WTC11 (cell line): Measurements from ENCODE around the gene JUND. TPM values are rescaled to one million over a fixed set of nuclear protein-coding genes. Genes with fewer than 3 reads are reported as not detected.

Experiments used
- ARID4B ChIP-seq: sonication (generic); formaldehyde crosslinking; IDR thresholded peaks from 2 replicates; pipeline ENCODE4 v1.8.0; 2023; ENCODE audit warnings: missing genetic modification reagents, mild to moderate bottlenecking, borderline replicate concordance
- E2F4 ChIP-seq: sonication (generic); formaldehyde crosslinking; IDR thresholded peaks from 2 replicates; pipeline ENCODE4 v1.8.1; 2022; ENCODE audit warnings: low read depth, mild to moderate bottlenecking, moderate library complexity, missing genetic modification reagents, borderline replicate concordance
- FOXK1 ChIP-seq: sonication (generic); formaldehyde crosslinking; IDR thresholded peaks from 2 replicates; pipeline ENCODE4 v1.8.0; 2022; ENCODE audit warnings: mild to moderate bottlenecking, moderate library complexity, missing genetic modification reagents
- IRF2 ChIP-seq: sonication (generic); formaldehyde crosslinking; IDR thresholded peaks from 2 replicates; pipeline ENCODE4 v1.8.0; 2022; ENCODE audit warnings: low read depth, missing genetic modification reagents, borderline replicate concordance
- NFATC4 ChIP-seq: fragments of 250-450 bp; sonication (Bioruptor Pico); IDR thresholded peaks from 2 replicates; pipeline ENCODE4 v1.9.0; 2021; ENCODE audit warnings: mild to moderate bottlenecking
- NFYB ChIP-seq: sonication (generic); formaldehyde crosslinking; conservative IDR thresholded peaks from 2 replicates; pipeline ENCODE4 v1.8.0; 2022; ENCODE audit warnings: low read depth, missing genetic modification reagents
- NR1H2 ChIP-seq: sonication (generic); formaldehyde crosslinking; IDR thresholded peaks from 2 replicates; pipeline ENCODE4 v1.9.0; 2021; ENCODE audit warnings: mild to moderate bottlenecking, moderate library complexity, missing genetic modification reagents
- NR3C1 ChIP-seq: sonication (generic); formaldehyde crosslinking; conservative IDR thresholded peaks from 2 replicates; pipeline ENCODE4 v1.8.1; 2023; ENCODE audit warnings: low read depth, mild to moderate bottlenecking, missing genetic modification reagents
- STAT6 ChIP-seq: sonication (generic); formaldehyde crosslinking; conservative IDR thresholded peaks from 2 replicates; pipeline ENCODE4 v1.8.1; 2023; ENCODE audit warnings: mild to moderate bottlenecking, low read depth, missing genetic modification reagents, moderate library complexity
- ZSCAN18 ChIP-seq: fragments of 250-450 bp; sonication (Bioruptor Pico); IDR thresholded peaks from 2 replicates; pipeline ENCODE4 v2.1.2; 2022; ENCODE audit warnings: mild to moderate bottlenecking, moderate library complexity
- total RNA-seq: library from RNA; stranded (reverse); gene quantifications from 3 replicates; pipeline ENCODE4 v1.2.3, GENCODE V29; 2021
- TF ChIP-seq, protein P1 (sequence below): fragments of 250-450 bp; sonication (Bioruptor Pico); IDR thresholded peaks from 2 replicates; pipeline ENCODE4 v1.9.0; 2021; ENCODE audit warnings: mild to moderate bottlenecking, borderline replicate concordance
- TF ChIP-seq, protein P2 (sequence below): sonication (generic); formaldehyde crosslinking; IDR thresholded peaks from 2 replicates; pipeline ENCODE4 v1.8.1; 2022; ENCODE audit warnings: missing genetic modification reagents, borderline replicate concordance
- TF ChIP-seq, protein P3 (sequence below): sonication (generic); formaldehyde crosslinking; IDR thresholded peaks from 2 replicates; pipeline ENCODE4 v1.8.1; 2022; ENCODE audit warnings: mild to moderate bottlenecking, moderate library complexity, missing genetic modification reagents

Gene JUND
- total RNA-seq, 1 experiment from 2014 or later: 121 TPM

DNA sequence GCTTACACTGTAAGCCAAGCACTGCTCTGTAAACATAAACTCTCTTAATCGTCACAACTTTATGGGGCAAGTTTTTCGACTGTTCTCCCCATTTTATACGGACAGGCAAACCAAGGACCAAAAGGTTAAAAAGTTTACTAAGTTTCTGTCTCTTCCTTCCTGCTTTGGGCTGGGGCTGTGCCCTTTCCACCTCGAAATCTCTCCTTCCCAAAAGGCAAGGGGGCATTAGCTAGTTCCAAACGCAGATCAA is 2.2 kb downstream of the JUND start (continued):
- TF ChIP-seq, protein P1, sequence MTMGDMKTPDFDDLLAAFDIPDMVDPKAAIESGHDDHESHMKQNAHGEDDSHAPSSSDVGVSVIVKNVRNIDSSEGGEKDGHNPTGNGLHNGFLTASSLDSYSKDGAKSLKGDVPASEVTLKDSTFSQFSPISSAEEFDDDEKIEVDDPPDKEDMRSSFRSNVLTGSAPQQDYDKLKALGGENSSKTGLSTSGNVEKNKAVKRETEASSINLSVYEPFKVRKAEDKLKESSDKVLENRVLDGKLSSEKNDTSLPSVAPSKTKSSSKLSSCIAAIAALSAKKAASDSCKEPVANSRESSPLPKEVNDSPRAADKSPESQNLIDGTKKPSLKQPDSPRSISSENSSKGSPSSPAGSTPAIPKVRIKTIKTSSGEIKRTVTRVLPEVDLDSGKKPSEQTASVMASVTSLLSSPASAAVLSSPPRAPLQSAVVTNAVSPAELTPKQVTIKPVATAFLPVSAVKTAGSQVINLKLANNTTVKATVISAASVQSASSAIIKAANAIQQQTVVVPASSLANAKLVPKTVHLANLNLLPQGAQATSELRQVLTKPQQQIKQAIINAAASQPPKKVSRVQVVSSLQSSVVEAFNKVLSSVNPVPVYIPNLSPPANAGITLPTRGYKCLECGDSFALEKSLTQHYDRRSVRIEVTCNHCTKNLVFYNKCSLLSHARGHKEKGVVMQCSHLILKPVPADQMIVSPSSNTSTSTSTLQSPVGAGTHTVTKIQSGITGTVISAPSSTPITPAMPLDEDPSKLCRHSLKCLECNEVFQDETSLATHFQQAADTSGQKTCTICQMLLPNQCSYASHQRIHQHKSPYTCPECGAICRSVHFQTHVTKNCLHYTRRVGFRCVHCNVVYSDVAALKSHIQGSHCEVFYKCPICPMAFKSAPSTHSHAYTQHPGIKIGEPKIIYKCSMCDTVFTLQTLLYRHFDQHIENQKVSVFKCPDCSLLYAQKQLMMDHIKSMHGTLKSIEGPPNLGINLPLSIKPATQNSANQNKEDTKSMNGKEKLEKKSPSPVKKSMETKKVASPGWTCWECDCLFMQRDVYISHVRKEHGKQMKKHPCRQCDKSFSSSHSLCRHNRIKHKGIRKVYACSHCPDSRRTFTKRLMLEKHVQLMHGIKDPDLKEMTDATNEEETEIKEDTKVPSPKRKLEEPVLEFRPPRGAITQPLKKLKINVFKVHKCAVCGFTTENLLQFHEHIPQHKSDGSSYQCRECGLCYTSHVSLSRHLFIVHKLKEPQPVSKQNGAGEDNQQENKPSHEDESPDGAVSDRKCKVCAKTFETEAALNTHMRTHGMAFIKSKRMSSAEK (CRISPR knock-in tag): no peak
- TF ChIP-seq ZSCAN18 (CRISPR knock-in tag) (no peak), STAT6 (no peak), E2F4 (CRISPR knock-in tag) (no peak), NR3C1 (no peak), NFATC4 (CRISPR knock-in tag) (no peak), ARID4B (CRISPR knock-in tag) (no peak), IRF2 (CRISPR knock-in tag) (no peak), FOXK1 (CRISPR knock-in tag) (no peak), NFYB (no peak), NR1H2 (CRISPR knock-in tag) (no peak)
- TF ChIP-seq, protein P2, sequence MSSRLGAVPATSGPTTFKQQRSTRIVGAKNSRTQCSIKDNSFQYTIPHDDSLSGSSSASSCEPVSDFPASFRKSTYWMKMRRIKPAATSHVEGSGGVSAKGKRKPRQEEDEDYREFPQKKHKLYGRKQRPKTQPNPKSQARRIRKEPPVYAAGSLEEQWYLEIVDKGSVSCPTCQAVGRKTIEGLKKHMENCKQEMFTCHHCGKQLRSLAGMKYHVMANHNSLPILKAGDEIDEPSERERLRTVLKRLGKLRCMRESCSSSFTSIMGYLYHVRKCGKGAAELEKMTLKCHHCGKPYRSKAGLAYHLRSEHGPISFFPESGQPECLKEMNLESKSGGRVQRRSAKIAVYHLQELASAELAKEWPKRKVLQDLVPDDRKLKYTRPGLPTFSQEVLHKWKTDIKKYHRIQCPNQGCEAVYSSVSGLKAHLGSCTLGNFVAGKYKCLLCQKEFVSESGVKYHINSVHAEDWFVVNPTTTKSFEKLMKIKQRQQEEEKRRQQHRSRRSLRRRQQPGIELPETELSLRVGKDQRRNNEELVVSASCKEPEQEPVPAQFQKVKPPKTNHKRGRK (CRISPR knock-in tag): no peak
- TF ChIP-seq, protein P3, sequence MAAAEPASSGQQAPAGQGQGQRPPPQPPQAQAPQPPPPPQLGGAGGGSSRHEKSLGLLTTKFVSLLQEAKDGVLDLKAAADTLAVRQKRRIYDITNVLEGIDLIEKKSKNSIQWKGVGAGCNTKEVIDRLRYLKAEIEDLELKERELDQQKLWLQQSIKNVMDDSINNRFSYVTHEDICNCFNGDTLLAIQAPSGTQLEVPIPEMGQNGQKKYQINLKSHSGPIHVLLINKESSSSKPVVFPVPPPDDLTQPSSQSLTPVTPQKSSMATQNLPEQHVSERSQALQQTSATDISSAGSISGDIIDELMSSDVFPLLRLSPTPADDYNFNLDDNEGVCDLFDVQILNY (CRISPR knock-in tag): no peak
